ENCODE data around the gene LRRN2. TPM values are rescaled to one million over a fixed set of nuclear protein-coding genes. Genes with fewer than 3 reads are reported as not detected.

Gene LRRN2
- total RNA-seq, 1 experiment from 2014 or later: 5.8 TPM

GRCh38 chr1:204571631-204572030 lies 113.9 kb downstream of the LRRN2 start:
- Histone ChIP-seq H3K9ac (ENCODE audit: extremely low read depth, insufficient read length, low read length) (no peak overlapping the region), H2BK5ac (ENCODE audit: insufficient read length, low read length) (no peak overlapping the region), H2BK12ac (ENCODE audit: insufficient read length, low read depth, low read length) (no peak overlapping the region), H3K4me2 (ENCODE audit: insufficient read depth, insufficient read length, low read length) (no peak overlapping the region), H4K8ac (replicated peaks; ENCODE audit: insufficient read length, low read depth, low read length) (no peak overlapping the region), H3K23me2 (ENCODE audit: insufficient read length, low read depth, low read length, poor library complexity, severe bottlenecking) (no peaks in the 10 kb centered on the region), H2BK20ac (ENCODE audit: low read depth, low read length, poor library complexity, severe bottlenecking) (no peak overlapping the region), H4K91ac (ENCODE audit: insufficient read length, low read depth, low read length) (no peak overlapping the region), H3K79me2 (ENCODE audit: insufficient read depth, low read length) (no peaks in the 10 kb centered on the region), H4K5ac (ENCODE audit: insufficient read length, low read depth, low read length) (no peak overlapping the region), H3K18ac (ENCODE audit: insufficient read length, low read depth, low read length) (no peak overlapping the region), H3K14ac (ENCODE audit: insufficient read depth, low read length) (no peak overlapping the region), H3T11ph (ENCODE audit: low read length) (no peak overlapping the region), H3K23ac (ENCODE audit: insufficient read length, low read depth, low read length) (no peak overlapping the region), H3K27me3 (ENCODE audit: insufficient read depth, low read length) (no peaks in the 10 kb centered on the region; the same call in 1 of the 2 replicates), H4K20me1 (ENCODE audit: control insufficient read depth, insufficient read depth, insufficient read length) (no peaks in the 10 kb centered on the region), H3K27ac (ENCODE audit: insufficient read length, low read depth, low read length) (no peak overlapping the region), H3K56ac (ENCODE audit: insufficient read length, low read depth, low read length) (no peak overlapping the region), H3K9me3 (ENCODE audit: control insufficient read depth, low read depth, low read length) (no peaks in the 10 kb centered on the region), H3K79me1 (ENCODE audit: insufficient read depth, low read depth, low read length, poor library complexity, severe bottlenecking) (no peaks in the 10 kb centered on the region), H2BK120ac (ENCODE audit: low read depth, low read length, poor library complexity, severe bottlenecking) (no peak overlapping the region), H2BK15ac (ENCODE audit: low read depth, low read length) (no peak overlapping the region), H2AK5ac (ENCODE audit: insufficient read length, low read length) (no peak overlapping the region), H3K4ac (ENCODE audit: low read depth, low read length) (no peak overlapping the region), H3K4me1 (ENCODE audit: insufficient read depth, low read length) (peaks cover 22% of the 10 kb centered on the region), H2AFZ (ENCODE audit: low read length) (no peak overlapping the region)
- TF ChIP-seq CTCF (conservative IDR thresholded peaks at IDR 0.05): no peak
- Mint-ChIP-seq H3K36me3 (ENCODE audit: insufficient read depth in 1 of 3, low read depth in 3 of 3) (peaks cover 0 to 4% (median 0%) of the 10 kb centered on the region in 3 experiments; a peak in 2 of 7 replicates), H3K9me3 (no peaks in the 10 kb centered on the region; a peak in 1 of 5 replicates), H3K4me3 (no peak overlapping the region), H3K4me1 (peaks cover 72 to 77% of the 10 kb centered on the region in 2 experiments), H3K27me3 (ENCODE audit: low read depth) (peaks cover 28% of the 10 kb centered on the region), H3K27ac (no peak overlapping the region)
- no peak for DNase-seq
- no CpG with 5 or more reads among the region's 4 CpGs for WGBS (ENCODE audit: extremely low coverage, insufficient read length, low lambda C conversion rate)
